Astrocyte (in vitro differentiated cells and primary cell): Measurements from ENCODE around the gene KCND2. TPM values are rescaled to one million over a fixed set of nuclear protein-coding genes. Genes with fewer than 3 reads are reported as not detected.

Experiments used
- DNase-seq: peaks from one replicate; pipeline ENCODE4 v3.0.0-alpha.2; 2010; ENCODE audit warnings: low read depth
- FAIRE-seq: peaks from 2 replicates; lab custom pipeline; 2011; peaks lifted over from hg19 to GRCh38; lab: Jason Lieb, UNC
- H2AFZ ChIP-seq: 2 replicates; pipeline ENCODE4 v1.6.0; 2012; ENCODE audit warnings: low read depth, low read length, inconsistent platforms
- H3K27ac ChIP-seq: 2 replicates; pipeline ENCODE4 v1.5.1; 2011; ENCODE audit warnings: low read depth, low read length, inconsistent platforms
- H3K27me3 ChIP-seq: 2 replicates; pipeline ENCODE4 v1.6.0; 2011; ENCODE audit warnings: low read length, inconsistent platforms; ENCODE audit not compliant: insufficient read depth
- H3K36me3 ChIP-seq: 2 replicates; pipeline ENCODE4 v1.5.1; 2011; ENCODE audit warnings: low read length, inconsistent platforms; ENCODE audit not compliant: insufficient read depth
- H3K4me1 ChIP-seq: 2 replicates; pipeline ENCODE4 v1.5.1; 2011; ENCODE audit warnings: low read length, inconsistent platforms; ENCODE audit not compliant: insufficient read depth
- H3K4me2 ChIP-seq: 2 replicates; pipeline ENCODE4 v1.6.0; 2012; ENCODE audit warnings: low read length, inconsistent platforms
- H3K4me3 ChIP-seq: 2 replicates; pipeline ENCODE4 v1.5.1; 2011; ENCODE audit warnings: low read depth, mild to moderate bottlenecking, low read length, inconsistent platforms; ENCODE audit not compliant: insufficient read depth
- H3K79me2 ChIP-seq: 2 replicates; pipeline ENCODE4 v1.6.0; 2012; ENCODE audit warnings: mild to moderate bottlenecking, low read length, inconsistent platforms; ENCODE audit not compliant: insufficient read depth
- H3K9ac ChIP-seq: 2 replicates; pipeline ENCODE4 v1.6.0; 2012; ENCODE audit warnings: mild to moderate bottlenecking, low read length, inconsistent platforms
- H3K9me3 ChIP-seq: 2 replicates; pipeline ENCODE4 v1.5.1; 2012; ENCODE audit warnings: low read depth, mild to moderate bottlenecking, low read length, inconsistent platforms; ENCODE audit not compliant: insufficient read depth
- H4K20me1 ChIP-seq: 2 replicates; pipeline ENCODE4 v1.6.0; 2012; ENCODE audit warnings: low read length, inconsistent platforms; ENCODE audit not compliant: insufficient read depth
- H3K27ac Mint-ChIP-seq: one replicate; pipeline ENCODE4 v1.8.0; 2021; ENCODE audit warnings: mild to moderate bottlenecking, mixed read lengths; ENCODE audit not compliant: unreplicated experiment
- H3K27me3 Mint-ChIP-seq: one replicate; pipeline ENCODE4 v1.8.0; 2021; ENCODE audit warnings: low read depth, mixed read lengths; ENCODE audit not compliant: unreplicated experiment
- H3K36me3 Mint-ChIP-seq: one replicate; pipeline ENCODE4 v1.8.0; 2021; ENCODE audit warnings: low read depth, mixed read lengths; ENCODE audit not compliant: unreplicated experiment
- H3K4me1 Mint-ChIP-seq: one replicate; pipeline ENCODE4 v1.8.0; 2021; ENCODE audit warnings: low read depth, mixed read lengths; ENCODE audit not compliant: unreplicated experiment
- H3K4me3 Mint-ChIP-seq: one replicate; pipeline ENCODE4 v1.8.0; 2021; ENCODE audit warnings: mild to moderate bottlenecking, moderate library complexity, mixed read lengths; ENCODE audit not compliant: unreplicated experiment
- H3K9me3 Mint-ChIP-seq: one replicate; pipeline ENCODE4 v1.8.0; 2021; ENCODE audit warnings: mild to moderate bottlenecking, mixed read lengths; ENCODE audit not compliant: unreplicated experiment
- EZH2 ChIP-seq: IDR thresholded peaks from 2 replicates; pipeline ENCODE4 v1.6.1; 2012; ENCODE audit warnings: mild to moderate bottlenecking, low read length, inconsistent platforms; ENCODE audit not compliant: insufficient read depth
- total RNA-seq: library from RNA; stranded (reverse); gene quantifications from 2 replicates; pipeline ENCODE4 v1.2.1, GENCODE V29; 2021
- TF ChIP-seq, protein P1 (sequence below): IDR thresholded peaks from 2 replicates; pipeline ENCODE4 v1.5.1; 2011; ENCODE audit warnings: low read depth, mild to moderate bottlenecking, inconsistent platforms, low read length, moderate library complexity; ENCODE audit not compliant: insufficient read depth

KCND2 gene
- total RNA-seq, 1 donor from 2014 or later, result 0.30 TPM

DNA sequence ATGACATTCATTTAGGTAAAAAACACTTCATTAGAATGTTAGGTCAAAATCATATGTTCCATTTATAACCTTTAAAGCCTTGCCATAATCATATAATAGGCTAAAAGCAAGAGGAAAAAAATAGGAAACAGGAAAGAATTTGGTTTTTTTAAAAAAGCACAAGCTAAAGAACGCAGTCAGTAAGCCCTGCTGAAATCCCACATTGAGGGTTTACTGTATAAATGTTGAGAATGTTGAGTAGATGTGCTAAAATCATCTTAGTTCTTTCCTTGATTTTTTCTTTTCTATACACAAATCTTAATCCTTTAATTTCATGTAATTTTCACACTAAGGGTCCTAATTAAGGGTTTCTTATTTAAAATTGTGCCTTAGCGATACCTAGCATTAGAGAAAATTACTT lies 452.0 kb downstream of the KCND2 start:
- H3K9me3 ChIP-seq, result no peaks in the 10 kb centered on the region
- TF ChIP-seq, protein P1, sequence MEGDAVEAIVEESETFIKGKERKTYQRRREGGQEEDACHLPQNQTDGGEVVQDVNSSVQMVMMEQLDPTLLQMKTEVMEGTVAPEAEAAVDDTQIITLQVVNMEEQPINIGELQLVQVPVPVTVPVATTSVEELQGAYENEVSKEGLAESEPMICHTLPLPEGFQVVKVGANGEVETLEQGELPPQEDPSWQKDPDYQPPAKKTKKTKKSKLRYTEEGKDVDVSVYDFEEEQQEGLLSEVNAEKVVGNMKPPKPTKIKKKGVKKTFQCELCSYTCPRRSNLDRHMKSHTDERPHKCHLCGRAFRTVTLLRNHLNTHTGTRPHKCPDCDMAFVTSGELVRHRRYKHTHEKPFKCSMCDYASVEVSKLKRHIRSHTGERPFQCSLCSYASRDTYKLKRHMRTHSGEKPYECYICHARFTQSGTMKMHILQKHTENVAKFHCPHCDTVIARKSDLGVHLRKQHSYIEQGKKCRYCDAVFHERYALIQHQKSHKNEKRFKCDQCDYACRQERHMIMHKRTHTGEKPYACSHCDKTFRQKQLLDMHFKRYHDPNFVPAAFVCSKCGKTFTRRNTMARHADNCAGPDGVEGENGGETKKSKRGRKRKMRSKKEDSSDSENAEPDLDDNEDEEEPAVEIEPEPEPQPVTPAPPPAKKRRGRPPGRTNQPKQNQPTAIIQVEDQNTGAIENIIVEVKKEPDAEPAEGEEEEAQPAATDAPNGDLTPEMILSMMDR, result no peak
- no peak for TF ChIP-seq EZH2
- no peaks in the 10 kb centered on the region for H3K4me1 ChIP-seq
- H4K20me1 ChIP-seq, result no peaks in the 10 kb centered on the region
- H3K4me3 ChIP-seq, result no peak overlapping the region
- no peak overlapping the region for H3K4me3 Mint-ChIP-seq
- DNase-seq (no peak), FAIRE-seq (no peak)
- H2AFZ ChIP-seq, result no peak overlapping the region
- H3K36me3 ChIP-seq, result no peaks in the 10 kb centered on the region
- H3K9ac ChIP-seq, result no peak overlapping the region
- no peaks in the 10 kb centered on the region for H3K36me3 Mint-ChIP-seq
- no peak overlapping the region for H3K27ac ChIP-seq
- H3K27ac Mint-ChIP-seq, result no peak overlapping the region
- no peaks in the 10 kb centered on the region for H3K79me2 ChIP-seq
- peak overlapping the region; percentile 58 for H3K4me2 ChIP-seq
- H3K27me3 Mint-ChIP-seq, result no peaks in the 10 kb centered on the region
- no peaks in the 10 kb centered on the region for H3K27me3 ChIP-seq
- H3K4me1 Mint-ChIP-seq, result peaks cover 6% of the 10 kb centered on the region
- H3K9me3 Mint-ChIP-seq, result no peaks in the 10 kb centered on the region

DNA sequence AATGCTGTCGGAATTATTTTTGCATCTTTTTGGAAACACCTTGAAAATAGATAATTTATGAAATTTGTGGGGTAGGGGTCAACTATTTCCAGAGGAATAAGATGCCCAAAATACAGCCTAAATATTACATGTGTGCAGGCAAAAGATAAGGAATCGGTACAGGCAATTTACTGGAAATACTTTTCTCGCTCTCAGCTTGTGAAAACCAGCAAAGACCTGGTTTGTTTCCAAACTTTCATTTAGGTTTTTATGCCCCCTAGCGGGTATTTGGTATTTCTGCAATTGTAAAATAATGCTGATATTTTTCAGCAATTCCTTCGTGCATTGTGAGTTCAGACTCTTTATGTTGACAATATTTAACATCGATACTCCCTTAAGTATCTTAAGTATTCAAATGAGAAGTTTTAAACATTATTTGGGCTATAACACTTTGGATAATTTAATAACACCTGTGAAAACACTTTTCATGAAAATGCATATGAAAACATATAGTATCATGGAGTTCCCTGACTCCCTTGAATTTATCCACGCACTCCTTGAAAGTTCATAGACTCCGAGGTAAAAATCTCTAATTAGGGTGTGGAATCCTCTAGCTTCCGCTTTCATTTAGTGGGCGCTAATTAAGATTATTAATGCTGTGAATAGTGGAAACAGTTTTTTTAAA lies 452.5 kb downstream of the KCND2 start:
- Histone ChIP-seq H3K4me1 (no peaks in the 10 kb centered on the region), H3K27me3 (no peaks in the 10 kb centered on the region), H3K9me3 (no peaks in the 10 kb centered on the region), H3K27ac (no peak overlapping the region), H3K4me3 (no peak overlapping the region), H3K36me3 (no peaks in the 10 kb centered on the region), H3K9ac (no peak overlapping the region), H3K79me2 (no peaks in the 10 kb centered on the region), H3K4me2 (peak overlapping the region; percentile 58), H4K20me1 (no peaks in the 10 kb centered on the region), H2AFZ (no peak overlapping the region)
- no peak for TF ChIP-seq EZH2
- TF ChIP-seq, protein P1, result peak; percentile 79
- no peaks in the 10 kb centered on the region for H3K27me3 Mint-ChIP-seq
- H3K4me3 Mint-ChIP-seq, result no peak overlapping the region
- peaks cover 6% of the 10 kb centered on the region for H3K4me1 Mint-ChIP-seq
- no peak overlapping the region for H3K27ac Mint-ChIP-seq
- no peaks in the 10 kb centered on the region for H3K9me3 Mint-ChIP-seq
- H3K36me3 Mint-ChIP-seq, result no peaks in the 10 kb centered on the region
- peak; percentile 28 for DNase-seq
- FAIRE-seq, result no peak

DNA sequence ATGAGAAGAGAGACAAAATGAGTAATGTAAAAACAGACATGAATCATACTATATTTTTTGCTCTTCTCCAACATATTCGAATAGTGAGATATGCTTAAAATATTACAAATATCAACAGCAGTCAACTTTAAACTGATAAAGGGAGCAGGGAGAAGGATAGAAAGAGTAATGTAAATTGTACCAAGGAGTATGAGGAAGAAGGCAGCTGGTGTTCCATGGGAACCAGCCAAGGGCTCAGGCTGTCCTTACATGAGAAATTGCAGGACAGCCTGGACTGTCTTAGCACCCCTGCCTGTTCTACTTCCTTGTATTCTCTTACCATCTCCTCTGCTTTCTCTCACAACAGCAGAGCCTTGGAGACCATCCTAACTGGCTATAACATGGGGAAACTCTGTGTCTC lies 456.3 kb downstream of the KCND2 start:
- Histone ChIP-seq H3K9me3 (no peaks in the 10 kb centered on the region), H2AFZ (no peak overlapping the region), H3K4me1 (peaks cover 2% of the 10 kb centered on the region), H3K27me3 (no peaks in the 10 kb centered on the region), H3K79me2 (no peaks in the 10 kb centered on the region), H3K4me3 (no peak overlapping the region), H4K20me1 (no peaks in the 10 kb centered on the region), H3K27ac (no peak overlapping the region), H3K9ac (no peak overlapping the region), H3K36me3 (no peaks in the 10 kb centered on the region), H3K4me2 (peak overlapping the region; percentile 28)
- no peak for TF ChIP-seq EZH2
- TF ChIP-seq, protein P1, result no peak
- H3K27me3 Mint-ChIP-seq, result no peaks in the 10 kb centered on the region
- no peak overlapping the region for H3K27ac Mint-ChIP-seq
- H3K4me3 Mint-ChIP-seq, result no peak overlapping the region
- DNase-seq (peak; percentile 6), FAIRE-seq (no peak)
- H3K4me1 Mint-ChIP-seq, result peaks cover 10% of the 10 kb centered on the region
- H3K9me3 Mint-ChIP-seq, result no peaks in the 10 kb centered on the region
- no peaks in the 10 kb centered on the region for H3K36me3 Mint-ChIP-seq
